Measurements from ENCODE around the gene MUC2.

The MUC2 gene

DNA sequence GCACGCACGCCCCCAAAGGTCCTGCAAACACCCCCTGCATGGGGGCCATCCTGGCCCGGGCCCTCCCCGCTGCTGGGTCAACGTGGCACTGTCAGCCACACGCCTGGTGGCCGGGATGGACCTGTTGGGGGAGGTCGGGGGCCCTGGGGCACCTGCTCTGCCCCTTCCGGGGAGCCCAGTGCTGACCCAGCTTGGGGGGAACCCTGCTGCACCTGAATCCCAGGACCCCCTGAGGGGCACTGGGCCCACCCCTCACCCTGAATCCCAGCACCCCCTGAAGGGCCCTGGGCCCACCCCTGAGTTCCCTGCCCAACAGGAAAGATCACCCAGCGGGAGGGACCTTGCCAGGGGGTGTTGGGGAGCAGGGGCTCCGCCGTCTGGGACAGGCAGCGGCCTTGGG, 37.7 kb upstream of the MUC2 start:
- DNase-seq (ENCODE audit: low spot score): no peak

DNA sequence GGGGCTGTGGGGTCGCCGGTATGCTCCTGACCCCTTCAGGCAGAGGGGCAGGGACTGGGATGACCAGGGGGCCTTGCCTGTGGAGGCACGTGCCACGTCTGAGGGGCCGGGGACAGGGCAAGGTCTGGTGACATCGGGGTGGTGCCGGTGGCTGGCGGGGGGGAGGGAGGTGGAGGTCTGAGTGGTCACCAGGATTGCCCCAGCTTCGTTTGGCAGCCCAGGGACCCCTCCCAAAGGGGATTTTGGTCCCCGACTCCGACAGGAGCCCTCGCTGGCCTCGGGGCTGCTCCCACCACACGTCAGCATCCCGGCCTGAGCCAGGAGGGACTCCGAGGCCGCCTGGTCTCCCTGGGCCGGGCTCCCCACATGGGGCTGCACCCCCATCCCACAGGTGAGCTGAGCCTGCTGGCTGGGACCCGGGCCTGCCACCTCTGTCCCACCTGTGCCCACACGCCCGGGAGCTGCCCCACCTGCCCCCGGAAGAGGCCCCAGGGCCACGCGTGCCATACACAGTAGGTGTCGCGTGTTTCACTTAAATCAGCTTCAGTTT, 37.1 kb upstream of the MUC2 start:
- no peak for DNase-seq (ENCODE audit: low spot score)

DNA sequence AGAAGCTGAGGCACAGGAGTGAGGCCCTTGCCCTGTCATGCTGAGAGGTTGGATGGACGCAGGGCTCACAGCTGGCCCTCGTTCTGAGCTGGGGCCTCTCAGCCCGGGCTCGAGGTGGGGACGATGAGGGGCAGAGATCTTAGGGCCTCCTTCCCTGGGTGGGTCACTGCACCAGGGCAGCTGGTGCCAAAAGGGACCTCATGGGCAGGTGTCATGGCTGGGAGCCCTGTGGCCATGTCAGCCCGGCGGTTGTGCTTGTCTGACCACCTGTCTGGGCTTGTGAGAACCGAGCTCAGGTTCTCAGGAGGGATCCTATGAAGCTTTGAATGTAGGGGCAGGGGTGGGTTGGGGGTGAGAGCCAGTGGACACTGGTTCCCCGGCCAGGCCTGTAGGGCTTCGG, 36.3 kb upstream of the MUC2 start:
- no peak for DNase-seq (ENCODE audit: low spot score)

DNA sequence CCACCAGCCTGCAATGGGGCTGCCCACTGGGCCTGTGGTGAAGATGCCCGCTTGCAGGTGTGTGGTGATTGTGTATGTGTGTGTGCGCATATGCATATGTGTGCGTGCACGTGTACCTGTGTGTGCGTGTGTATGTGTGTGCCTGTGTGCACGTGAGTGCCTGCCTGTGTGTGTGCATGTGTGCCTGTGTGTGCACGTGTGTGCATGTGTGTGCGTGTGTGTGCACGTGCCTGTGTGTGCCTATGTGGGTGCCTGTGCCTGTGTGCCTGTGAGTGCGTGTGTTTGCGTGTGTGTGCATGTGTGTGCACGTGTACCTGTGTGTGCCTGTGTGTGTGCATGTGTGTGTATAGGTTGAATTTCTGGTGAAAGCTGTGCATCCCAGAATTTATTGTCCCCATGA, 35.8 kb upstream of the MUC2 start:
- no peak for DNase-seq (ENCODE audit: low spot score)

DNA sequence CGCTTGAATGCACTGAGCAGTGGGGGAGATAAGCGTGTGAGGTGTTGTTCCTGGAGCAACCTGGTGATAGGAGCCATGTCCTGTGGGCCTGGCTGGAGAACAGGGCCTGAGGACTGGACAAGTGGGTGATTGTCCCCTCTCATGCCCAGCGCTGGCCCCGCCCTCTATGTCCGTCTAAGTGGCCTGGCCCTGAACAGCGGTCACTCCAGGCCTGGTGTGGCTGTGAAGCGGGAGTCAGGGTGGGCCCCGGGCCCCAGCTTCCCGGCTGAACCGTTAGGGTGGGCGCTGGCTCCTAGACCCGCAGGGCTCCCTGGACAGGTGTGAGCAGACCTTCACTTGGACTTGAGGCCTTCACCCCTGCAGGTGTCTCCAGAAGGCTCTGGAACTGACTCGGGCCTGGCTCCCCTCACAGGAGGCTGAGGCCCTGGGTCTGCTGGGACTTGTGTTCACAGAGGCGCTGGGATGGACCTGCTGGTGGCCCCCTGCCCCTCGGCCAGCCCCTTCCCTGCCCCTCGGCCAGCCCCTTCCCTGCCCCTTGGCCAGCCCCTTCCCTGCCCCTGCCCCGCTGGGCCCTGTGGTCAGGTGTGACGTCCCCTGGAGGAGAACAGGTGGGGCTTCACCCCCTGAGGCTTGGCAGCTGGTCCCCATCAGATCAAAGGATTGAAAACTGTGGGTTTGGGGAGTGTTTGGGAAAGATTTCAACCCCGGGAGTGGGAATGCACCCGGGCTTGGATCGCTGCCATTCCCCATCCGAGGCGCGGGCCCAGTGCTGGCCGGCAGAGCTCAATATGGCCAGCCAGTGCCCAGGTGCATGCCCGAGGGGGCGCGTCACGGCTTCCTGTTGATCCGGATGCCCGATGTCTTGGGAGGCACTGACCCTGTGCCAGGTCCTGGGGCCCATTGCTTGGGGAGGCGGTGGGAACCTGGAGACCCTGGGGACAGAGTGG, 34.9 kb upstream of the MUC2 start:
- peak; percentile 56 for DNase-seq (ENCODE audit: low spot score)

DNA sequence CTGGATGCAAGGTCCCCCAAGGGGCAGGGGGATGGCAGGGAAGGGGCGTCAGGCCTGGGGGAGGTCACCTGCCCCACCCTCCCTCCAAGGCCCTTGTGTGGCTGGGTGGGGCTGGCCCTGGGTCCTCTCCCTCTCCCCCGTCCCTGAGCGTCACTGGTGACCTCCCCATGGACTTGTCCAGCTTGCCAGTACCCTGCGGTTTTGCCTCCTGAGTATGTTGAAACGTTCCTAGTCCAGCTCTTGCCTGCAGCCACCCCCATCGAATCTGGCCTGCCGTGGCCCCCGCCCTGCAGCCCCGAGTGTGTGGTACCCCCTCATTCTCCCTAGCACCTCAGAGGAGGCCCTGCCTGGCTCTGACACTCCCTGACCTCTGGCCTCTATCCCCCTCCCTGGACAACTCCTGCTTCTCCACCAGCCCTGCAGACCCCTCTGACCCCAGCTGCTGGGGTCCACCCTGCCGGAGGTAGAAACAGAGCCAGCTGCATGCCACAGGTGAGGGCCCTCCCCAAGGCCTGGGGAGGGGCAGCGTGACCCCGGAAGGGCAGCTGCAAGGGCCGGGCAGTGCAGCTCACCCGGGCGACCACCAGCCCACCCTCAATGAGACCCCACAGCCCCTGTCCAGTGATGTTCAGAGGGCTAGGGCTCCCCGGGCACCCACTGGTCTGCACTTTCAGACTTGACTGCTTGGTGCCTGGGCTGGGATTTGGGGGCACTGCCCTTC, 34.1 kb upstream of the MUC2 start:
- no peak for DNase-seq (ENCODE audit: low spot score)

DNA sequence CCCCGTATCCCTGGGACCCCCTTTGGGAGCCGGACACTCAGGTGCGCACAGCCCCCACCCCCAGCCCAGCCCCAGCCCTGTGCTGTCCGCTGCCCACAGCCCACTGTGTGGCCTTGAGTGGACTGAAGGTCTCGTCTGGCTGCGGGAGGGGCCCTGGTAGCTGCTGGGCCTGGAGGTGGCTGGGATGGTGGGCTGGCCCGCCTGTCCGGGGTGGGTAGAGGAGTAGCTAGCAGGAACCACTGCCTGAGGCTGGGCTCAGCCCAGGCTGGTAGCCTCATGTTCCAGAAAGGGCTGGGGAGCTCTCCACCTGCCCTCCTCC, 33.6 kb upstream of the MUC2 start:
- no peak for DNase-seq (ENCODE audit: low spot score)

DNA sequence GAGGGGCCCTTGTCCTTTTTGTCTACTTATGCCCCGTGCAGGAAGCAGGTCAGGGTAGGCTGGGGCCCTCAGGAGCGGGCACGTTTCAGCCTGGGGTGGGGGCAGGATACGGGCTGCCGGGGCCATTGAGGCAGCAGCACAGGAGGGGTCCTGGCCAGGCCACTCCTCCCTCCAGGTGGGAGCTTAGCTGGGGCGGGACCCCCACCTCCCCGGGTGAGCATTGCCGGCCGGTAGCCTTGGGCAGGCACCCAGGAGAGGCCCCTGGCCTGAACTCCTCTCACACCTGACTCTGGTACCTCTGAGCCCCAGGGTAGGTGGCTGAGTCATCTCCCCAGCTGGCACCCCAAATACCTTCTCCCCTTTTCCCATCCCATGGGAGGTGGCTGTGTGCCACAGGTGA, 33.2 kb upstream of the MUC2 start:
- DNase-seq (ENCODE audit: low spot score): no peak

DNA sequence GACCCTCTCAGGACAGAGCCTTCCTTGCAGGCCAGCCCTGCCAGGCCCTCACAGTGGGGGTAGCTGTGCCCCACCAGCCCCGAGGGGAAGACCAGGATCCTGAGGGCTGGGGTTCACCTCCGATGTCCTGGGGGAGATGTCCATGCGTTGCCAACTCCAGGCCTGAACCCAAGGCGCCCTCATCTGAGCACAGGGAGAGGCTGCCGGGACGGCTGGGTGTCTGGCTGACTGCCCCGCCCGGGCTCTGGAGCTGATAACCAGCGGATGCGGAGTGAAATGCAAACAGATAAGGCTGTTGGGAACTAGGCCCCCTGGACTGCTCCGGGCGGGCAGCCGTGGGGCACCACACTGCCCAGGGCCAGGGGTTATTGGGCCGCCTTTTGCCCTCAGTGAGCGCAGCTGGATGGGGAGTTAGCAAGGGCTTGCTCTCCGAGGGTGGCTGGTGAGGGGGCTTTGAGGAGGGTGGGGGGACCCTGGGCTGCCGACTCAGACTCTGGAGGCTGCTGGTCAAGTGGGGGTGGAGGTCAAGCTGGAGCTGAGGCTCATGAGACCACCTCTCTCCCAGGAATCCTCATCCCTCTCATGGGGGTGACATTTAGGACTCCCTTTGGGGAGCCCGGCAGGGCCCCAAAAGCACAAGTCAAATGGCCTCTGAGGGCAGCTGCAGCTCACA, 32.6 kb upstream of the MUC2 start:
- DNase-seq (ENCODE audit: low spot score): no peak

DNA sequence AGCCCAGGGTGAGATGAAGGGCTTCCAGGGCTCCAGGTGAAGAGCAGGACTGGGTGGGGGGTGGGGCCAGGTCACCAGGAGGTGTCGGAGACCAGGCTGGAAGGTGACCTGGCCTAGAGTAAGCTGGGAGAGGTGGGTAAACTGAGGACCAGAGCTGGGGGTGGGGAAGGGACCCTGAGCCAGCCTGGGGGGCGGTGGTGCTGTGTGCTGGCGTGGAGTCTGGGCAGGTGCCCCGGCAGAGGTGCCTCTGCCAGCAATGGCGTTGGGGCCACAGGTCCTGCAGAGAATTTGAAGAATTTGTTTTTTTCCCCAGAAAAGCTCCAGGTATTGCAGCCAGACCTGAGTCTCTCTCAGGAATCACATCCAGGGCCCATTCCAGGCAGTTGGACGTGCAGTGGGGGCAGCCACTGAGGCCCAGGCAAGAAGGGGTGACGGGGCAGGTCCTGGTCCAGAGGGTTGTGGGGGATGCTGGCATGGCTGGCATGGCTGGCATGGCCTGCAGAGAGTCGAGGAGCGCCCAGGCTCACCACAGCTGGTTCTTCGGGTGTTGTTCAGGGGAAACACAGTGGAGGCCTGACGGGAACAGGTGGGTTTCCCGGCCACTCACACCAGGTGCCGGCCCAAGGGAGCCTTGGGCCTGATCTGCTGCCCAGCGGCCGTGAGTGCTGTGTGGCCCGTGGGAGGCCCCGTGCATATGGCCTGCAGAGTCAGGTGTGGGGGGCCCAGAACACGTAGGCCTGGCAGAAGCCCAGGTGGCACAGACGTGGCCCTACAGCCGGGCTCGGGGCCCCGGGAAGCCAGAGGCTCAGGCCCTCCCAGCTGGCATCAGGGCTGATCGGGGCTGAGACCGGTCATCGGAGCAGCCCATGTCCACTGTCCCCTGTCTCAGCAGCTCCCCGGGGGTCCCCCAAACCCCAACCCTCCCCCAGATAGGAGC, 31.8 kb upstream of the MUC2 start:
- no peak for DNase-seq (ENCODE audit: low spot score)

DNA sequence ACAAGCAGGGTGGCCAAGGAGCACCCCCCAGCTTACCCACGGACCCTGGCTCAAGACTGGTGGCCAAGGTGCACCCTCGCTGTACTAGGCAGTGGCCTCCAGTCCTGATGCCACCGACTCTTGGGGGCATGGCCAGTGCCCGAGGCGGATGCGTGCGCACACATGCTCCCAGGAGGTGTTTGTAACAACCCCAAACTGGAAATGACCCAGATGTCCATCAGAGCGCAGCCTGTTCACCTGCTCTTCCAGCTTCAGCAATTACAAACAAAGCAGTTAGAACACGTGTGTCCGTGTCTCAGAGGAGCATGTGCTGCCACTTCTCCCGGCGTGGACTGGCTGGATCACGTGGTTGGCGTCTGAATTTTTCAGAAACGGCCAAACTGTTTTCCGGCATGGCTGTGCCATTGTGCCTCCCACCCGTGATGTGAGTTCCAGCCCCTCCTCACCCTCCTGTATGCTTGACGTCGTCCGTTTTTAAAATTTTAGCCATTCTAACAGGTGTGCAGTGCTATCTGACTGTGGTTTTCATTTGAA, 31.0 kb upstream of the MUC2 start:
- DNase-seq (ENCODE audit: low spot score): peak; percentile 47

DNA sequence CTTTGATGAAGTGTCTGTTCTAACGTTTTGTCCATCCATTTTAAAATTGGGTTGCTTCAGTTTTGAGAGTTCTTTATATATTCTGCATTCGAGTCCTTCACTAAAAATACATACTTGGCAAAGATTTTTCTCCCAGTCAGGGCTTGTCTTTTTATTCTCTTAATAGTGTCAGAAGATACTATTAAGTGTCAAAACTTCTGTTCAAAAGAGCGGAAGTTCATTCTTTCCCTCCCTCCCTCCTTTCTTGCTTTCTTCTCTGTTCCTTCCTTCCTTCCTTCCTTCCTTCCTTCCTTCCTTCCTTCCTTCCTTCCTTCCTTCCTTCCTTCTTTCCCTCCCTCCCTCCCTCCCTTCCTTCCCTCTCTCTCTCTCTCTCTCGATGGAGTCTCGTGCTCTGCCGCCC, 30.5 kb upstream of the MUC2 start:
- no peak for DNase-seq (ENCODE audit: low spot score)

DNA sequence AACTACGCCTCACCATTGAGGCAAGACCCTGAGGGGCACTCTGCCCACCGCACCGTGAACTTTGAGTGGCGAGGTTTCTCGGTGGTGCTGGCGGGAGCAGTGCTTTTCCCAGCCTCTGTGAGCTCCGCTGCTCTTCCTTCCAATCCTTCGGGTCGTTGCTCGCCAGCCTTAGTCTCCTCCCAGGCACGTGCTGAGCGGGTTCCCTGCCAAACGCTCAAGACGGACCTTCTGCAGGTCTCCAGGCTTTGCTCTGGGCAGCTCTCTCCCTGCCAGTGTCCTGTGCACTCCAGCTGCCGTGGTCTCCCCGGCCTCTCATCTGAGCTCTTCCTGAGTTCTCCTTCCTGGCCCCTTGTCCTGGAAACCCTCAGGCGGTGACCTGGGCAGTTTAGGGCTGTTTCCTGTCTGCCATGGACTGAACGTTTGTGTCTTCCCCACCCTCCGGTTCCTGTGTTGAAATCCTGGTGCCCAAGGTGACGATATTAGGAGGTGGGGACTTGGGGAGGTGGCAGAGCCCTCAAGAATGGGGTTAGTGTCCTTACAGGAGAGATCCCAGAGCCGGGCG, 27.0 kb upstream of the MUC2 start:
- DNase-seq (ENCODE audit: low spot score): no peak

DNA sequence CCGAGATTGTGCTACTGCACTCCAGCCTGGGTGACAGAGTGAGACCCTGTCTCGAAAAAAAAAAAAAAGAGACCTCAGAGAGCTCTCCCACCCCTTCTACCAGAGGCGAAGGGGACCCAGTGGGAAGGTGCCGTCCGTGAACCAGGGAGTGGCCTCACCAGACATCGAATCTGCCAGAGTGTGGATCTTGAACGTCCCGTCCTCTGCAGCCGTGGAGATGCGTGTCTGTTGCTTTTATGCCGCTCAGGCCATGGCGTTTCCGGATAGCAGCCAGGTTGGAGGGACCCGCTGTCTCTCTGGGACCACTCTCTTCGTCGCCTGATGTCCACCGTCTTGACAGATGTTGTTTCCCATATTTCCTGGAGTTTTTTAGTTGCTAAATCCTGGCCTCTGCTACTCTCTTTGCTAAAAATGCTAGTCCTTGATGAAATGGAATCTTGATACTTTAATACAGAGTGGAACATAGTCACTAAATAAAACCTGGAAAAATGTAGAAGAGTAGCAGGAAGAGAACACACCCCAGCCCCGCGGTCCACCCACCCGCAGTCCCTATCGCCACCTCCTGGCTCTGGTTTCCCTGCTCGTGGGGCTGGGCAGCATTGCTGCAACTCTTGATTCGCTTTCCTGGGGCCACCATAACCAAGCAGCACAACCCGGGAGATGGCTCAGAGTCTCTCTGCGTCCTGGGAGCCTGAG, 26.2 kb upstream of the MUC2 start:
- no peak for DNase-seq (ENCODE audit: low spot score)

DNA sequence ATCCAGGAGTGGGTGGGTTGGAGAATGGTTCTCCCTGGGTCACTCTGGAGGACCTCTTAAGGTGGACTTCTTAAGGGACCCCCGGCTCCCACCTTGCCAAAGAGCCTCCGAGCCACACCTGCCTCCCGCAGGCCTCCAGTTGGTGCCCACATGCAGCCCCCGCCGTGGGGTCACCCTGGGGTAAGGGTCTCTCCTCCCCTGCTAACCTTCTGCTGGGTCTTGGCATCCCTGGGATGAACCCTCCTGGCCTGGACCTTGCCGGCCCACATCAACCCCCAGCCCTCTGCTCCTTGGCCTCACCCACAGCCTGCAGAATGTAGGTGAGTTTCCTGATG, 25.6 kb upstream of the MUC2 start:
- DNase-seq (ENCODE audit: low spot score): no peak

DNA sequence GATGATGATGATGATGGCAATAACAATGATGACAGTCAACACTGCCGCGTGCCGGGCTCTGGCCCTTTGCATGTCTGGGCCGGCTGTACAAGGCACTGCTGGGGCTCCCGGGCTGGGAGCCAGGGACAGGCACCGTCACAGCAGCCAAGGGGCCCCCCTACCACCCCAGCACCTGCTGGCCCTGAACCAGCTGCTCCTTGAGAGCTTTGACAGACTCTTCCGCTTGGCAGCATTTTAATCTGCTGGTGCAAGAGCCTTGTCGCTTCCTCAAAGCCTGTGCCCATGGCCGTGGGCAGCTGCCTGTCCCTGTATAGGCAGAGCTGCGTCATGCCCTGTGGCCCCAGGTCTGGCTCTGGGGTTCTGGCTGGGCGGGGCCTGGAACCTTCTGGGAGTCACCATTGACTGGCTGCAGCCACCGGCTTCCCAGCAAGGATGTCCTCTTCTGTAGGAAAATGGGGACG, 25.2 kb upstream of the MUC2 start:
- DNase-seq (ENCODE audit: low spot score): no peak

DNA sequence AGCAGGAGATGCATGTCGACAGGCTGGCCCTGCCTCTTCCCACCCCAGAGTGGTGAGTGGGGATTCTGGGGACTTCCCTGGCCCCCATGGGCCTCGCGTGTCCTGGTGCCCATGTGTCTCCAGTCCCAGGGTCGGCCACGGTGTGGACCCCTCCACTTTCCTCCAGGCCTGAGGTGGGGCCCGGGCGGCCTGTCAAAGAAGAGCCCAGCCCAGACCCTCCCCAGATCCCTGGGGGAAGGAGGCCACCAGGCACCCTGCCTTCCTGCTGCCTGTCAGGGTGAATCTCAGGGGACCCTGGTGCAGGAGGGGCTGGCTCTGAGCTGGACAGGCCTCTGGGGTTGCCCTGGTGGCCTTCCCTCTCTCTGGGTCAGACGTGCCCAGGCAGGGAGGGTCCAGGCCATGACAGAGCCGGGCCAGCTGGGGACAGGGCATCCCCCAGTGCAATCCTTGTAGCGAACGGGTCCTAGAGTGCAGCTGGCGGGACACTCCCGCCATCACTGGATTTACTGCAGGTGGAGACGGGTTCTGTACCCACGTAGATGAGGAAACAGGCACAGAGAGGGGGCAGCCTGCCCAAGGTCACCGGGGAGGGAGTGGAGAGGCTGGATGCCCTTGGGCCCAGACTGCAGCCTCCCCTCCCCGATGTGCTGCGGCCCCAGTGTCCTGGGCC, 24.6 kb upstream of the MUC2 start:
- no peak for DNase-seq (ENCODE audit: low spot score)

DNA sequence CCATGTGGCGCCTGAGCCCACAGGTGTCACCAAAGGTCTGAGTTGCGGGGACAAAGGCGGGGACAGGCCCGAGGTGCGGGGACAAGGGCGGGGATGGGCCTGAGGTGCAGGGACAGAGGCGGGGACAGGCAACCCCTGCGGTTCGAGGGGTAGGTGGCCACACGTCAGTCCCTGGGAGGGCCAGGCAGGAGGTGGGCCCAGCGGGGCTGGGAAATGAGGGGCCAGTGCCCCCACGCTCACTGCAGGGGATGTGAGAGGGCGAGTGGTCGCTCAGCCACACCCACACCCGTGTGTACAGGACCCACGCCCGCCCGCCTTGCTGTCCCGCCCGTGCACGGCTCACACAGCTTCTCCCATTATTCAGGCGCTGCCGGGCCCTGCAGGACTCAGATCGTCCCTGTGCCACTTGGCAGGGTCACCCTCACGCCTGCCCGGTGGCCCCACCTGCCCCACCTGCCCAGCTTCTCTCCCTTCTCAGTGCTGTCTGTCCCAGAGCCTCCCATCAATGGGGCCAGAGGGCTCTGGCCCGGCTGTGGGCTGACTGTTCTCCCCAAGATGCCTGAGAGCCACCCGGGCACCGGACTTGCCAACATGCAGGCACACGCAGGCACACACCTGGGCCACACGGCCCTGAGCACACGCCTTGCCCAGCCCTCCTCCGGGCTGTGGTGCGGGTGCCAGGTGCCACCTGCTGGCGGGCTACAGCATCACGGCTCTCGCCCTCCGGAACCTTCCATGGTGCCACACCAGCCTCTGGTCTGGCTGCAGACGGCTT, 23.9 kb upstream of the MUC2 start:
- peak; percentile 82 for DNase-seq (ENCODE audit: low spot score)

All from kidney tubule cell (primary cell).